Stimulated activated CD4-positive, alpha-beta T cell treated with anti-CD3 and anti-CD28 coated beads, Interleukin-12 subunit alpha, Interleukin-12 subunit beta, amount 100 ng/mL, for 24 hours (primary cell): ENCODE results near the gene PLPPR3.
A peak's percentile ranks its signal among the peaks of the same experiment; 100 is the strongest.

Experiments used
- DNase-seq, 2 experiments: peaks; one replicate each; pipeline ENCODE4 v3.0.0-alpha.2; 2020; ENCODE audit warnings: low read depth in 2 of 2

PLPPR3 gene

GRCh38 chr19:772730-773436, 48.9 kb downstream of the PLPPR3 start:
- no peak for DNase-seq

GRCh38 chr19:772063-772462, 49.7 kb downstream of the PLPPR3 start:
- DNase-seq, result no peak

- peak in 1 of 2 experiments; percentile 24 for DNase-seq
Observed at GRCh38 chr19:771332-771785, 50.4 kb downstream of the PLPPR3 start.

- no peak for DNase-seq
Observed at GRCh38 chr19:769616-770015, 52.1 kb downstream of the PLPPR3 start.

DNA sequence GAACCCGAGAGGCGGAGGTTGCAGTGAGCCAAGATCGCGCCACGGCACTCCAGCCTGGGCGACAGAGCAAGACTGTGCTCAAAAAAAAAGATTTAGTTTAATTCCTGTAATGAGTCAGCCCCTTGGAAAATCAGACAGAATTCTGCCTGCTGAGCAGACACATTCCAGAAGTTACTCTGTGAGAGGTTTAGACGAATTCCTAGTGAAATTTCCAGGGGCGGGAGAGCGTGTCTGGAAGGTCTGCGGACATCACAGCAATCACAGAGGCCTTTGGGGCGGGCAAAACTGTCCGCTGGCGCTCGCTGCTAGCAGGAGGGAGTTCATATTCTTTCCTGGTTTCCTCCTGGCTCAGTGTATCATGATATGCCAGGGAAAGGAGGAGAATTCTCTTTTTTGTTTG, 53.3 kb downstream of the PLPPR3 start:
- DNase-seq, result no peak

GRCh38 chr19:765179-765738, 56.5 kb downstream of the PLPPR3 start:
- DNase-seq, result no peak

- DNase-seq, result no peak
Observed at GRCh38 chr19:764301-764700, 57.5 kb downstream of the PLPPR3 start.

GRCh38 chr19:763869-764268, 57.9 kb downstream of the PLPPR3 start:
- no peak for DNase-seq

GRCh38 chr19:763181-763580, 58.6 kb downstream of the PLPPR3 start:
- no peak for DNase-seq
